ENCODE measurements around the gene WDR3. TPM values are rescaled to one million over a fixed set of nuclear protein-coding genes. Genes with fewer than 3 reads are reported as not detected.

Gene WDR3
- total and polyA plus RNA-seq, 2 experiments from 2014 or later: 20.7 to 24.3 TPM

GRCh38 chr1:118013336-118013735 lies 83.8 kb downstream of the WDR3 start:
- Histone ChIP-seq H3K9me2 (replicated peaks; ENCODE audit: insufficient read depth) (no peaks in the 10 kb centered on the region), H4K20me1 (ENCODE audit: insufficient read depth, poor library complexity, severe bottlenecking) (no peaks in the 10 kb centered on the region), H3K4me3 (no peak overlapping the region), H3K27me3 (no peaks in the 10 kb centered on the region), H3K9me3 (ENCODE audit: low read depth) (no peaks in the 10 kb centered on the region), H3K4me2 (no peak overlapping the region), H3K27ac (no peak overlapping the region), H3K4me1 (ENCODE audit: insufficient read depth) (no peaks in the 10 kb centered on the region), H3K36me3 (replicated peaks; ENCODE audit: insufficient read depth, low read depth) (no peaks in the 10 kb centered on the region), H3K79me2 (no peaks in the 10 kb centered on the region), H2AFZ (no peak overlapping the region)
- no peak for DNase-seq (ENCODE audit: low spot score)
- WGBS (ENCODE audit: low lambda C conversion rate, missing lambda C conversion rate): 93% methylated on average over 6 of the region's 6 CpGs
- TF ChIP-seq EZH2 (IDR thresholded peaks at IDR 0.05; ENCODE audit: borderline replicate concordance) (no peak), EZH2phosphoT487 (IDR thresholded peaks at IDR 0.05; ENCODE audit: low read depth, severe bottlenecking, unreplicated experiment) (no peak), CTCF (IDR thresholded peaks at IDR 0.05; ENCODE audit: poor library complexity) (no peak)

- no peaks in the 10 kb centered on the region for H4K20me1 ChIP-seq (ENCODE audit: insufficient read depth, poor library complexity, severe bottlenecking)
- no peaks in the 10 kb centered on the region for H3K9me3 ChIP-seq (ENCODE audit: low read depth)
- no peak overlapping the region for H3K4me3 ChIP-seq
- TF ChIP-seq CTCF (IDR thresholded peaks at IDR 0.05; ENCODE audit: poor library complexity) (no peak), EZH2phosphoT487 (IDR thresholded peaks at IDR 0.05; ENCODE audit: low read depth, severe bottlenecking, unreplicated experiment) (no peak), EZH2 (IDR thresholded peaks at IDR 0.05; ENCODE audit: borderline replicate concordance) (no peak)
- H3K27ac ChIP-seq: no peak overlapping the region
- no peak for DNase-seq (ENCODE audit: low spot score)
- H3K9me2 ChIP-seq (replicated peaks; ENCODE audit: insufficient read depth): no peaks in the 10 kb centered on the region
- no peaks in the 10 kb centered on the region for H3K36me3 ChIP-seq (replicated peaks; ENCODE audit: insufficient read depth, low read depth)
- no peaks in the 10 kb centered on the region for H3K4me1 ChIP-seq (ENCODE audit: insufficient read depth)
- H3K79me2 ChIP-seq: no peaks in the 10 kb centered on the region
- no peak overlapping the region for H2AFZ ChIP-seq
- H3K4me2 ChIP-seq: no peak overlapping the region
- no peaks in the 10 kb centered on the region for H3K27me3 ChIP-seq
Observed at GRCh38 chr1:118013938-118014337, 84.4 kb downstream of the WDR3 start.

Other genes starting within 250 kb of the WDR3 start
- gene GDAP2, start 118 bp upstream of the WDR3 start, total RNA-seq: 33.3 and 40.9 TPM in 2 replicates
- gene GDAP2, start 118 bp upstream of the WDR3 start, polyA plus RNA-seq: 11.3 and 17.3 TPM in 2 replicates

All from hepatocyte (in vitro differentiated cells).